HCT116 (cell line): ENCODE measurements around the gene TBL1X. TPM values are rescaled to one million over a fixed set of nuclear protein-coding genes. Genes with fewer than 3 reads are reported as not detected.

Experiments
- ATAC-seq: fragments of 200-7000 bp; cut with Tn5 transposase; 2 replicates; pipeline ENCODE4 v1.9.1; 2020; ENCODE audit warnings: mild to moderate bottlenecking, moderate library complexity
- BruUV-seq: library from RNA; stranded (reverse); fragments of 400-500 nt; replicated peaks from 2 replicates; lab custom pipeline; 2021; lab: Mats Ljungman, UMichigan
- CTCF ChIA-PET: fragments of 300-600 bp; sonication (Branson Sonifier 250); formaldehyde crosslinking; loops from one replicate; lab custom pipeline; 2021; ENCODE audit warnings: antibody characterized with exemption; lab: Charles Lee
- POLR2A ChIA-PET: fragments of 300-600, 350-600 bp; sonication (Branson Sonifier 250); formaldehyde crosslinking; loops from one replicate; lab custom pipeline; 2021; ENCODE audit warnings: antibody characterized with exemption; lab: Charles Lee
- RAD21 ChIA-PET, 2 experiments: fragments of 300-600 bp; sonication (Branson Sonifier 250); formaldehyde crosslinking; loops; one replicate each; lab custom pipeline; 2023; ENCODE audit warnings: low total read pairs in 2 of 2; ENCODE audit not compliant: uncharacterized antibody in 2 of 2, unreplicated experiment in 2 of 2, low non-redundant PET in 1 of 2; lab: Charles Lee
- DNase-seq: peaks from one replicate; pipeline ENCODE4 v3.0.0-alpha.2; 2010; ENCODE audit warnings: low read depth, low spot score
- H2AFZ ChIP-seq: fragments of 200-600 bp; shearing (Covaris generic), sonication (generic); 2 replicates; pipeline ENCODE4 v1.6.1; 2017; ENCODE audit warnings: low read depth, mixed run types, mixed read lengths, antibody characterized with exemption, low read length; ENCODE audit not compliant: poor library complexity, severe bottlenecking
- H3K27ac ChIP-seq: 2 replicates; pipeline ENCODE4 v1.5.1; 2012; ENCODE audit warnings: low read depth, low read length
- H3K27me3 ChIP-seq: fragments of 200-600 bp; sonication (generic); 2 replicates; pipeline ENCODE4 v1.6.1; 2016; ENCODE audit warnings: mixed run types, low read length, mixed read lengths; ENCODE audit not compliant: insufficient read depth
- H3K36me3 ChIP-seq, 2 experiments: fragments of 200-500 bp in 1 of 2; fragments of 200-600 bp in 1 of 2; sonication (Bioruptor generic) in 1 of 2; sonication (generic) in 1 of 2; 2 replicates each; pipeline versions ENCODE4 v1.5.1 to v1.6.1; 2014 to 2016; ENCODE audit warnings: low read length in 2 of 2, inconsistent platforms in 1 of 2, mixed read lengths in 1 of 2, mixed run types in 1 of 2; ENCODE audit not compliant: insufficient read depth in 2 of 2, control insufficient read depth in 1 of 2
- H3K4me1 ChIP-seq, 2 experiments: fragments of 200-600 bp in 1 of 2; sonication (generic) in 1 of 2; 2 replicates each; pipeline versions ENCODE4 v1.5.1 to v1.6.1; 2012 to 2017; ENCODE audit warnings: low read length in 2 of 2, inconsistent platforms in 1 of 2, mild to moderate bottlenecking in 1 of 2, mixed read lengths in 1 of 2, mixed run types in 1 of 2, moderate library complexity in 1 of 2; ENCODE audit not compliant: insufficient read depth in 2 of 2, control insufficient read depth in 1 of 2
- H3K4me2 ChIP-seq: fragments of 200-600 bp; sonication (generic); 2 replicates; pipeline ENCODE4 v1.6.1; 2017; ENCODE audit warnings: mixed run types, low read length, mixed read lengths
- H3K4me3 ChIP-seq, 2 experiments: fragments of 200-600 bp in 1 of 2; sonication (generic) in 1 of 2; replicated peaks in 1 of 2; 2 replicates each; pipeline ENCODE4 v1.5.1; 2011 to 2016; ENCODE audit warnings: low read length in 2 of 2, control low read depth in 1 of 2, low read depth in 1 of 2, mild to moderate bottlenecking in 1 of 2, mixed read lengths in 1 of 2, mixed run types in 1 of 2
- H3K79me2 ChIP-seq: fragments of 200-600 bp; sonication (generic); 2 replicates; pipeline ENCODE4 v1.6.1; 2017; ENCODE audit warnings: mild to moderate bottlenecking, mixed run types, low read length, moderate library complexity, mixed read lengths; ENCODE audit not compliant: insufficient read depth
- H3K9ac ChIP-seq: fragments of 200-600 bp; sonication (generic); 2 replicates; pipeline ENCODE4 v1.6.1; 2016; ENCODE audit warnings: low read length, mixed read lengths
- H3K9me2 ChIP-seq: fragments of 200-600 bp; sonication (generic), shearing (Covaris generic); 2 replicates; pipeline ENCODE4 v1.6.1; 2017; ENCODE audit warnings: mixed run types, mild to moderate bottlenecking, moderate library complexity; ENCODE audit not compliant: insufficient read depth
- H3K9me3 ChIP-seq, 2 experiments: fragments of 200-500 bp in 1 of 2; fragments of 200-600 bp in 1 of 2; sonication (Bioruptor generic) in 1 of 2; sonication (generic) in 1 of 2; 2 replicates each; pipeline ENCODE4 v1.6.1; 2014 to 2017; ENCODE audit warnings: low read length in 2 of 2, mixed read lengths in 2 of 2, inconsistent platforms in 1 of 2, low read depth in 1 of 2, mild to moderate bottlenecking in 1 of 2, mixed run types in 1 of 2, moderate library complexity in 1 of 2; ENCODE audit not compliant: control insufficient read depth in 1 of 2, insufficient read depth in 1 of 2
- H4K20me1 ChIP-seq: fragments of 200-600 bp; sonication (generic), shearing (Covaris generic); 2 replicates; pipeline ENCODE4 v1.6.1; 2017; ENCODE audit warnings: mixed run types, mild to moderate bottlenecking, moderate library complexity; ENCODE audit not compliant: insufficient read depth
- CBX3 ChIP-seq: IDR thresholded peaks from 2 replicates; pipeline ENCODE4 v1.6.1; 2012; ENCODE audit warnings: low read depth
- CEBPB ChIP-seq: IDR thresholded peaks from 2 replicates; pipeline ENCODE4 v1.6.1; 2012; ENCODE audit warnings: low read depth
- EGR1 ChIP-seq: IDR thresholded peaks from 2 replicates; pipeline ENCODE4 v1.6.1; 2012; ENCODE audit warnings: low read depth
- EZH2 ChIP-seq: fragments of 200-600 bp; sonication (generic); IDR thresholded peaks from 2 replicates; pipeline ENCODE4 v1.6.1; 2017; ENCODE audit warnings: antibody characterized with exemption, mixed run types
- EZH2phosphoT487 ChIP-seq: fragments of 200-600 bp; IDR thresholded peaks from 2 replicates; pipeline ENCODE4 v1.6.1; 2018; ENCODE audit warnings: antibody characterized with exemption, borderline replicate concordance
- FOSL1 ChIP-seq: IDR thresholded peaks from 2 replicates; pipeline ENCODE4 v1.6.1; 2012; ENCODE audit warnings: low read depth
- POLR2A ChIP-seq: IDR thresholded peaks from 2 replicates; pipeline ENCODE4 v1.7.0; 2011; ENCODE audit warnings: borderline replicate concordance; ENCODE audit not compliant: insufficient read depth, insufficient read length; ENCODE audit errors: extremely low read depth
- REST ChIP-seq: IDR thresholded peaks from 2 replicates; pipeline ENCODE4 v1.6.1; 2012; ENCODE audit warnings: low read depth
- SIN3A ChIP-seq: IDR thresholded peaks from 2 replicates; pipeline ENCODE4 v1.6.1; 2012; ENCODE audit warnings: low read depth
- SP1 ChIP-seq: IDR thresholded peaks from 2 replicates; pipeline ENCODE4 v1.6.1; 2012; ENCODE audit warnings: low read depth
- YY1 ChIP-seq: IDR thresholded peaks from 2 replicates; pipeline ENCODE4 v1.6.1; 2011; ENCODE audit warnings: low read length, low read depth, moderate library complexity, mild to moderate bottlenecking; ENCODE audit not compliant: insufficient replicate concordance; ENCODE audit errors: extremely low read depth
- ZBTB33 ChIP-seq: IDR thresholded peaks from 2 replicates; pipeline ENCODE4 v1.6.1; 2011; ENCODE audit warnings: mild to moderate bottlenecking, low read length, moderate library complexity; ENCODE audit not compliant: insufficient replicate concordance; ENCODE audit errors: extremely low read depth
- ZFX ChIP-seq: fragments of 450-650 bp; IDR thresholded peaks from 2 replicates; pipeline ENCODE4 v1.6.1; 2017
- intact Hi-C: fragments of 100-400 bp; cut with micrococcal nuclease; formaldehyde crosslinking; loops from 2 replicates; pipeline ENCODE4 v1.10.0; 2022
- total RNA-seq: library from RNA; stranded (reverse); gene quantifications from one replicate; pipeline ENCODE4 v1.2.1, GENCODE V29; 2021; ENCODE audit not compliant: unreplicated experiment

TBL1X gene
- total RNA-seq, 1 experiment from 2014 or later, result 37.8 TPM

DNA sequence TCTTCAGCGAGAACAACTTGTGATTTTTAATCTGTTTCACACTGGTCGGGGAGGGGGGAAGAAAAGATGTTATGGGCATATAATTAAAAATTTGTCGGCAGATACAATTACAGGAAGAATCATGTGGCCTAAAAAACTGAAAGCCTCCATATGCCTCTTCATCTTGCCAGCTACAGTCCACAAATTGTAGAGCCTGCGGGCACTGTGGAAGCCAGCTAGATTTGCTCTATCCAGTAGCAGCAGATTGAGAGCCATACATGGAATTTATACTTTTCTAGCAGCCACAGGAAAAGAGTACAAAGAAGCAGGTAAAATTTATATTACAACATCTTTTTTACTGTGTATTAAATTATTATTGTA, 147.3 kb downstream of the TBL1X start:
- ChIA-PET RAD21 (no interaction called here), POLR2A (no interaction called here), CTCF (no interaction called here)
- Histone ChIP-seq H4K20me1 (no peaks in the 10 kb centered on the region), H2AFZ (no peak overlapping the region), H3K4me2 (no peak overlapping the region), H3K4me3 (no peak overlapping the region), H3K9me2 (no peaks in the 10 kb centered on the region), H3K9me3 (no peaks in the 10 kb centered on the region), H3K9ac (no peak overlapping the region), H3K36me3 (no peaks in the 10 kb centered on the region), H3K4me1 (peaks cover 0 to 4% of the 10 kb centered on the region in 2 experiments; a peak in 1 of 4 replicates), H3K79me2 (no peaks in the 10 kb centered on the region), H3K27me3 (no peaks in the 10 kb centered on the region), H3K27ac (no peak overlapping the region)
- ATAC-seq (no peak), DNase-seq (no peak)
- TF ChIP-seq POLR2A (no peak), ZFX (no peak), SIN3A (no peak)
- BruUV-seq, result no TSS peak
- intact Hi-C loops, result no loop called here

DNA sequence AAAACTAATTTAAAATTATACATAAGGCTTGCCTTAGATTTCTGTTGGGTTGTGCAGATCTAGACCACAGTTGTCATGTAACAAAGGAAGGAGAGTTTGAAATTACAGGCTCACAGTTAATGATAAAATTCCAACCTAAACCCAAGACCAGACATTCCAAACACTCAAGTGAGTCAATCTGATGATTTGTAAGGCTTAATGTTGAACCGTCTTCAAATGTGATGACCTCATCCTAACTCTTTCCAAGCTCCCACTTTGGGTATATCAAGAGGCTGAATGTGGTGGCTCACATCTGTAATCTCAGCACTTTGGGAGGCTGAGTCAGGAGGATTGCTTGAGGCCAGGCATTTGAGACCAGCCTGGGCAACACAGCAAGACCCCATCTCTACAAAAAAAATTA, 149.2 kb downstream of the TBL1X start:
- Histone ChIP-seq H3K9ac (no peak overlapping the region), H4K20me1 (no peaks in the 10 kb centered on the region), H3K36me3 (no peaks in the 10 kb centered on the region), H3K79me2 (no peaks in the 10 kb centered on the region; the same call in 1 of the 2 replicates), H2AFZ (no peak overlapping the region), H3K27me3 (no peaks in the 10 kb centered on the region), H3K4me3 (no peak overlapping the region), H3K9me3 (no peaks in the 10 kb centered on the region), H3K27ac (no peak overlapping the region), H3K9me2 (no peaks in the 10 kb centered on the region), H3K4me2 (no peak overlapping the region), H3K4me1 (peaks cover 0 to 4% of the 10 kb centered on the region in 2 experiments; a peak in 1 of 4 replicates)
- intact Hi-C loops, result no loop called here
- BruUV-seq, result no TSS peak
- TF ChIP-seq FOSL1 (no peak), EZH2phosphoT487 (no peak), EZH2 (no peak), YY1 (no peak), POLR2A (no peak), ZBTB33 (no peak), CBX3 (no peak), SP1 (no peak), REST (no peak), CEBPB (no peak), EGR1 (no peak)
- no peak for DNase-seq
- ChIA-PET POLR2A (no interaction called here), CTCF (no interaction called here), RAD21 (no interaction called here)
- no peak for ATAC-seq
